NK-92 (cell line): ENCODE data around the gene PDE6C.
A peak's percentile ranks its signal among the peaks of the same experiment; 100 is the strongest.

Experiments
- DNase-seq: peaks from one replicate; lab custom pipeline; 2025; ENCODE audit not compliant: unreplicated experiment; lab: John Stamatoyannopoulos, UW

PDE6C gene

GRCh38 chr10:93701866-93702209, 89.5 kb downstream of the PDE6C start:
- no peak for DNase-seq

GRCh38 chr10:93702210-93703001, 90.1 kb downstream of the PDE6C start, which contains the start of gene FRA10AC1:
Gene FRA10AC1, minus strand, starts transcription at chr10:93702592. Its CDS starts 2,486 bp downstream, at chr10:93700106.
- peak; percentile 30 for DNase-seq

GRCh38 chr10:93703066-93703465, 90.7 kb downstream of the PDE6C start:
- no peak for DNase-seq

GRCh38 chr10:93703841-93704240, 91.5 kb downstream of the PDE6C start:
- DNase-seq: no peak

GRCh38 chr10:93704451-93704850, 92.1 kb downstream of the PDE6C start:
- DNase-seq: no peak

GRCh38 chr10:93707623-93708022, 95.3 kb downstream of the PDE6C start:
- DNase-seq: no peak

GRCh38 chr10:93710333-93710909, 98.1 kb downstream of the PDE6C start:
- no peak for DNase-seq

GRCh38 chr10:93711891-93712290, 99.6 kb downstream of the PDE6C start:
- DNase-seq: no peak

GRCh38 chr10:93712593-93712992, 100.3 kb downstream of the PDE6C start:
- no peak for DNase-seq

GRCh38 chr10:93715345-93715744, 103.0 kb downstream of the PDE6C start:
- no peak for DNase-seq
